DOHH2 (cell line): Measurements from ENCODE around the gene DPP6.

Experiments
- H3F3A ChIP-seq: fragments of 200-600 bp; sonication (generic), shearing (Covaris generic); 2 replicates; pipeline ENCODE4 v1.6.0; 2016; ENCODE audit warnings: antibody characterized with exemption, mild to moderate bottlenecking; ENCODE audit not compliant: control insufficient read depth, insufficient read depth
- H3K27ac ChIP-seq: fragments of 200-600 bp; sonication (generic); 2 replicates; pipeline ENCODE4 v1.5.1; 2014; ENCODE audit warnings: low read depth, mild to moderate bottlenecking, low read length, moderate library complexity
- H3K27me3 ChIP-seq: fragments of 200-600 bp; sonication (generic); 2 replicates; pipeline ENCODE4 v1.6.1; 2014; ENCODE audit warnings: mild to moderate bottlenecking, low read length, mixed read lengths; ENCODE audit not compliant: control insufficient read depth
- H3K36me3 ChIP-seq: fragments of 200-600 bp; sonication (generic); 2 replicates; pipeline ENCODE4 v1.6.1; 2014; ENCODE audit warnings: mild to moderate bottlenecking, low read length, moderate library complexity, mixed read lengths; ENCODE audit not compliant: control insufficient read depth
- H3K4me1 ChIP-seq: fragments of 200-600 bp; sonication (generic); 2 replicates; pipeline ENCODE4 v1.6.1; 2014; ENCODE audit warnings: mild to moderate bottlenecking, low read length, mixed read lengths; ENCODE audit not compliant: control insufficient read depth
- H3K4me2 ChIP-seq: fragments of 200-600 bp; sonication (generic); 2 replicates; pipeline ENCODE4 v1.6.0; 2014; ENCODE audit warnings: mild to moderate bottlenecking, low read length, moderate library complexity
- H3K4me3 ChIP-seq: fragments of 200-600 bp; sonication (generic); 2 replicates; pipeline ENCODE4 v1.5.1; 2014; ENCODE audit warnings: mild to moderate bottlenecking, low read length, mixed read lengths
- H3K79me2 ChIP-seq: fragments of 200-600 bp; sonication (generic); 2 replicates; pipeline ENCODE4 v1.6.1; 2014; ENCODE audit warnings: mild to moderate bottlenecking, low read length, mixed read lengths; ENCODE audit not compliant: control insufficient read depth
- H3K9me2 ChIP-seq: fragments of 200-600 bp; sonication (generic); replicated peaks from 2 replicates; pipeline ENCODE4 v1.6.1; 2014; ENCODE audit warnings: mild to moderate bottlenecking, low read length, mixed read lengths; ENCODE audit not compliant: control insufficient read depth
- H3K9me3 ChIP-seq: fragments of 200-600 bp; sonication (generic); 2 replicates; pipeline ENCODE4 v1.6.1; 2014; ENCODE audit warnings: antibody characterized with exemption, low read length, mixed read lengths; ENCODE audit not compliant: control insufficient read depth, insufficient read depth
- H4K20me1 ChIP-seq: fragments of 200-600 bp; sonication (generic); 2 replicates; pipeline ENCODE4 v1.6.0; 2014; ENCODE audit warnings: low read depth, mild to moderate bottlenecking, antibody characterized with exemption, low read length, moderate library complexity; ENCODE audit not compliant: control insufficient read depth, insufficient read depth
- CTCF ChIP-seq: fragments of 200-600 bp; sonication (generic); IDR thresholded peaks from one replicate; pipeline ENCODE4 v1.5.1; 2014; ENCODE audit warnings: antibody characterized with exemption, mild to moderate bottlenecking, low read depth, low read length; ENCODE audit not compliant: poor library complexity, severe bottlenecking
- EZH2phosphoT487 ChIP-seq: fragments of 200-600 bp; sonication (generic); IDR thresholded peaks from 2 replicates; pipeline ENCODE4 v1.6.1; 2017; ENCODE audit warnings: borderline replicate concordance, mild to moderate bottlenecking, antibody characterized with exemption, low read length, moderate library complexity, mixed read lengths

The DPP6 gene

GRCh38 chr7:154770361-154770760, 718.2 kb downstream of the DPP6 start:
- Histone ChIP-seq H3K4me2 (no peak overlapping the region), H3K4me3 (no peak overlapping the region), H3K9me2 (no peaks in the 10 kb centered on the region), H3K36me3 (no peaks in the 10 kb centered on the region), H3K79me2 (no peaks in the 10 kb centered on the region), H3K9me3 (no peaks in the 10 kb centered on the region), H4K20me1 (no peaks in the 10 kb centered on the region), H3K4me1 (no peaks in the 10 kb centered on the region), H3F3A (no peaks in the 10 kb centered on the region), H3K27ac (no peak overlapping the region), H3K27me3 (no peaks in the 10 kb centered on the region)
- TF ChIP-seq CTCF (no peak), EZH2phosphoT487 (no peak)

GRCh38 chr7:154770962-154771361, 718.8 kb downstream of the DPP6 start:
- no peaks in the 10 kb centered on the region for H3K27me3 ChIP-seq
- no peaks in the 10 kb centered on the region for H4K20me1 ChIP-seq
- H3K4me3 ChIP-seq: no peak overlapping the region
- H3K27ac ChIP-seq: no peak overlapping the region
- H3K79me2 ChIP-seq: no peaks in the 10 kb centered on the region
- no peaks in the 10 kb centered on the region for H3K36me3 ChIP-seq
- no peaks in the 10 kb centered on the region for H3K9me2 ChIP-seq
- no peak overlapping the region for H3K4me2 ChIP-seq
- no peak for TF ChIP-seq CTCF
- TF ChIP-seq EZH2phosphoT487: no peak
- H3K9me3 ChIP-seq: no peaks in the 10 kb centered on the region
- no peaks in the 10 kb centered on the region for H3F3A ChIP-seq
- no peaks in the 10 kb centered on the region for H3K4me1 ChIP-seq

GRCh38 chr7:154774303-154774969, 722.2 kb downstream of the DPP6 start:
- no peaks in the 10 kb centered on the region for H3K9me2 ChIP-seq
- peaks cover 5% of the 10 kb centered on the region; the same call in 1 of the 2 replicates for H3K9me3 ChIP-seq
- no peaks in the 10 kb centered on the region for H3K36me3 ChIP-seq
- H3K4me2 ChIP-seq: no peak overlapping the region
- TF ChIP-seq EZH2phosphoT487 (no peak), CTCF (no peak)
- no peaks in the 10 kb centered on the region for H3K79me2 ChIP-seq
- H3K4me1 ChIP-seq: no peaks in the 10 kb centered on the region
- H3K27ac ChIP-seq: no peak overlapping the region
- H3K4me3 ChIP-seq: no peak overlapping the region
- no peaks in the 10 kb centered on the region for H4K20me1 ChIP-seq
- H3K27me3 ChIP-seq: no peaks in the 10 kb centered on the region
- no peaks in the 10 kb centered on the region for H3F3A ChIP-seq
